Neuronal stem cell (in vitro differentiated cells): ENCODE data around the gene ANKRD13A.

ENCODE experiments used
- DNase-seq: peaks from one replicate; pipeline ENCODE4 v3.0.0-alpha.2; 2013; ENCODE audit warnings: low spot score
- H2AFZ ChIP-seq: one replicate; pipeline ENCODE4 v1.6.1; 2013; ENCODE audit warnings: mild to moderate bottlenecking, low read length, inconsistent platforms
- H2AK5ac ChIP-seq: 2 replicates; pipeline ENCODE4 v1.6.1; 2013; ENCODE audit warnings: low read depth, mild to moderate bottlenecking, inconsistent platforms, low read length, moderate library complexity, mixed read lengths
- H2BK120ac ChIP-seq: 2 replicates; pipeline ENCODE4 v1.6.1; 2013; ENCODE audit warnings: low read depth, mild to moderate bottlenecking, inconsistent platforms, low read length, moderate library complexity, mixed read lengths
- H2BK12ac ChIP-seq: one replicate; pipeline ENCODE4 v1.6.1; 2013; ENCODE audit warnings: low read length, inconsistent platforms
- H2BK15ac ChIP-seq: 2 replicates; pipeline ENCODE4 v1.6.1; 2013; ENCODE audit warnings: mild to moderate bottlenecking, low read length, inconsistent platforms, mixed read lengths
- H2BK5ac ChIP-seq: one replicate; pipeline ENCODE4 v1.6.1; 2013; ENCODE audit warnings: inconsistent platforms, mild to moderate bottlenecking, low read length, moderate library complexity
- H3K14ac ChIP-seq: one replicate; pipeline ENCODE4 v1.6.1; 2013; ENCODE audit warnings: low read length, inconsistent platforms
- H3K18ac ChIP-seq: 2 replicates; pipeline ENCODE4 v1.6.1; 2013; ENCODE audit warnings: low read length, inconsistent platforms
- H3K23ac ChIP-seq: 2 replicates; pipeline ENCODE4 v1.6.1; 2013; ENCODE audit warnings: low read depth, mild to moderate bottlenecking, mixed read lengths, low read length, inconsistent platforms; ENCODE audit not compliant: poor library complexity
- H3K27ac ChIP-seq: replicated peaks from 3 replicates; pipeline ENCODE4 v1.5.1; 2013; ENCODE audit warnings: low read length, inconsistent platforms
- H3K27me3 ChIP-seq, 3 experiments: 2 replicates each; pipeline ENCODE4 v1.6.1; 2013; ENCODE audit warnings: low read length in 3 of 3, mild to moderate bottlenecking in 2 of 3, inconsistent platforms in 1 of 3, low read depth in 1 of 3, mixed read lengths in 1 of 3, moderate library complexity in 1 of 3; ENCODE audit not compliant: control insufficient read depth in 3 of 3, insufficient read depth in 3 of 3
- H3K36me3 ChIP-seq, 2 donors: replicated peaks in 1 of 2; 2 replicates each; pipeline ENCODE4 v1.6.1; 2013; ENCODE audit warnings: low read length in 2 of 2; ENCODE audit not compliant: control insufficient read depth in 2 of 2, insufficient read depth in 2 of 2
- H3K4ac ChIP-seq: 2 replicates; pipeline ENCODE4 v1.6.1; 2013; ENCODE audit warnings: inconsistent platforms, mild to moderate bottlenecking, low read length, moderate library complexity
- H3K4me1 ChIP-seq, 2 donors: 1 replicate in 1 of 2; 2 replicates in 1 of 2; pipeline ENCODE4 v1.6.1; 2013; ENCODE audit warnings: low read length in 2 of 2, low read depth in 1 of 2; ENCODE audit not compliant: control insufficient read depth in 2 of 2, insufficient read depth in 1 of 2
- H3K4me2 ChIP-seq: one replicate; pipeline ENCODE4 v1.6.1; 2013; ENCODE audit warnings: mild to moderate bottlenecking, low read length, inconsistent platforms; ENCODE audit not compliant: insufficient read depth, poor library complexity, severe bottlenecking
- H3K4me3 ChIP-seq, 2 donors: 2 replicates each; pipeline ENCODE4 v1.5.1; 2013; ENCODE audit warnings: low read length in 2 of 2, mild to moderate bottlenecking in 2 of 2, inconsistent platforms in 1 of 2, moderate library complexity in 1 of 2
- H3K79me1 ChIP-seq: one replicate; pipeline ENCODE4 v1.6.1; 2013; ENCODE audit warnings: low read depth, mild to moderate bottlenecking, inconsistent platforms, low read length, moderate library complexity
- H3K9ac ChIP-seq: one replicate; pipeline ENCODE4 v1.6.1; 2013; ENCODE audit warnings: mild to moderate bottlenecking, low read depth, low read length, inconsistent platforms; ENCODE audit not compliant: poor library complexity
- H3K9me3 ChIP-seq, 2 donors: replicated peaks in 1 of 2; 2 replicates each; pipeline versions ENCODE3 to v1.6.1; 2013; ENCODE audit warnings: low read length in 2 of 2, mild to moderate bottlenecking in 2 of 2, inconsistent platforms in 1 of 2, low read depth in 1 of 2, mixed read lengths in 1 of 2, moderate library complexity in 1 of 2; ENCODE audit not compliant: control insufficient read depth in 2 of 2, insufficient read depth in 1 of 2
- H4K8ac ChIP-seq: one replicate; pipeline ENCODE4 v1.6.1; 2013; ENCODE audit warnings: low read depth, mild to moderate bottlenecking, inconsistent platforms, low read length, moderate library complexity
- H4K91ac ChIP-seq: one replicate; pipeline ENCODE4 v1.6.1; 2013; ENCODE audit warnings: low read length, low read depth, mild to moderate bottlenecking, inconsistent platforms; ENCODE audit not compliant: poor library complexity
- WGBS, 2 donors: extraction: QIAGEN DNeasy Blood & Tissue Kit; methylation state at CpG; one replicate each; pipeline ENCODE4 v1.1.7; 2013; ENCODE audit warnings: missing lambda C conversion rate in 2 of 2, mixed read lengths in 1 of 2; ENCODE audit not compliant: insufficient read length in 2 of 2, insufficient replicate concordance in 1 of 2; ENCODE audit errors: extremely low coverage in 2 of 2; 5-methylcytosine and 5-hydroxymethylcytosine counted together

ANKRD13A gene

DNA sequence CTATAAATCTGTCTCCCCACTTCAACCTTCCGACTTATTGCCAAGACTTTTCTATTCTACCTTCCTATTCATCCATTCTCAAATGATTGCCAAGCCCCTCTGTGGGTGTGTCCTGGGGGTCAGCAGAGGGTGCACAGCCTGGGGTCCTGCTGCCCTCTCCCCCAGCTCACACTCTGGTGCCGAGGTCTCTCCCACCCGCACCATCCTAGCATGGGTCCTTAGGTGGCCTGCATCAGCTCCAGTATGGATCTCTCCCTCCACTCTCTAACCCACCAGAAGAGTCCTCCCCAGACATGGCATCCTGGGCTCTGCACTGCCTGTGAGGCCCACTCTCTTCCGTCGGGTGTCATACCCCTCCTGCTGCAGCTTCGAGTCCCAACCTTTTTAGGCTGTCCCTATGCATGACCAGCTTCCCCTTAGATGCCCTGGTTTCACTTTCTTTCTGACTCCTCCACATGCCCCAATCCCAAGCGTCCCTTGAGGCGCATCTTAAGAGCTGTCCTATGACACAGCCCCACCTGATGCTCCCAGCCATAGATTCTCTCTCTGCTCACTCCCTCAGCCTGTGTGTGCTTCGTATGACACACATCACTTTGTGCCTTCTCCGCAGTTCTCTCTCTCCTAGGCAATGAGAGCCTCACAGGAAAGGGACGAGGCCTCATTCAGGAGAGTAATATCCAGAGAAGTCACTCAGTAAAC is 46.9 kb upstream of the ANKRD13A start:
- H3K23ac ChIP-seq = no peak overlapping the region
- no peaks in the 10 kb centered on the region for H3K79me1 ChIP-seq
- H3K27ac ChIP-seq = no peak overlapping the region
- no peak overlapping the region for H2BK15ac ChIP-seq
- peak overlapping the region; percentile 14 for H3K9ac ChIP-seq
- peak overlapping the region; percentile 72 for H4K8ac ChIP-seq
- H3K36me3 ChIP-seq = peaks cover 14 to 69% of the 10 kb centered on the region in 2 donors
- no peak overlapping the region for H3K4me3 ChIP-seq
- H3K4me2 ChIP-seq = no peak overlapping the region
- H2AFZ ChIP-seq = no peak overlapping the region
- DNase-seq = no peak
- no peaks in the 10 kb centered on the region for H3K9me3 ChIP-seq
- H3K14ac ChIP-seq = peak overlapping the region; percentile 10
- no peak overlapping the region for H3K4ac ChIP-seq
- H2AK5ac ChIP-seq = no peak overlapping the region
- H2BK120ac ChIP-seq = no peak overlapping the region
- no peaks in the 10 kb centered on the region for H3K27me3 ChIP-seq
- H3K4me1 ChIP-seq = peaks cover 12 to 38% of the 10 kb centered on the region in 2 donors
- no peak overlapping the region for H4K91ac ChIP-seq
- peak overlapping the region; percentile 9 for H3K18ac ChIP-seq
- no peak overlapping the region for H2BK5ac ChIP-seq
- no CpG with 5 or more reads among the region's 11 CpGs for WGBS, 2 donors
- no peak overlapping the region for H2BK12ac ChIP-seq

DNA sequence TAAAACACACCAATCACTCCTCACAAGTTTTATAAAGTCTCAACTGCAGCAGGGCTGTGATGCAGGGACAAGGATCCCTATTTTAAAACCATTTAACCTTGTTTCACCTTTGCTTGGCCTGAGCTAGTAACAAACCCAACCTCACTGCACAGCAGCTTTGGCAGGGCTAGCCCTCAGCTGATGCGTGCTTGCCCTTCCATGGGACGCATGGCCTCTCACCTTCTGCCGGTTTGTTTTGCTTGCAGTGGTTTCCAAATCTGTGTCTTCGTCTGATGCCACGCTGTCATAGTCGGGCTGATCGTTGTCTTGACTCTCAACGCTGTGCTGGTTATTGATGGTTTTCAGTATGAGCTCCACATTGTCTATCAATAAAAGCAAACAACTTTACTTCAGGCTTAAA is 46.4 kb upstream of the ANKRD13A start:
- Histone ChIP-seq H2AK5ac (no peak overlapping the region), H3K79me1 (no peaks in the 10 kb centered on the region), H2BK120ac (no peak overlapping the region), H3K27me3 (no peaks in the 10 kb centered on the region), H3K18ac (no peak overlapping the region), H3K4me1 (peaks cover 10 to 32% of the 10 kb centered on the region in 2 donors), H3K27ac (no peak overlapping the region), H3K4me2 (no peak overlapping the region), H2BK12ac (no peak overlapping the region), H3K14ac (no peak overlapping the region), H3K4ac (no peak overlapping the region), H2BK5ac (no peak overlapping the region), H3K9me3 (no peaks in the 10 kb centered on the region), H4K91ac (no peak overlapping the region), H3K23ac (no peak overlapping the region), H2BK15ac (no peak overlapping the region), H3K4me3 (no peak overlapping the region), H2AFZ (no peak overlapping the region), H4K8ac (no peak overlapping the region), H3K36me3 (peaks cover 14 to 63% of the 10 kb centered on the region in 2 donors), H3K9ac (no peak overlapping the region)
- WGBS, 2 donors = no CpG with 5 or more reads among the region's 8 CpGs
- DNase-seq = no peak

DNA sequence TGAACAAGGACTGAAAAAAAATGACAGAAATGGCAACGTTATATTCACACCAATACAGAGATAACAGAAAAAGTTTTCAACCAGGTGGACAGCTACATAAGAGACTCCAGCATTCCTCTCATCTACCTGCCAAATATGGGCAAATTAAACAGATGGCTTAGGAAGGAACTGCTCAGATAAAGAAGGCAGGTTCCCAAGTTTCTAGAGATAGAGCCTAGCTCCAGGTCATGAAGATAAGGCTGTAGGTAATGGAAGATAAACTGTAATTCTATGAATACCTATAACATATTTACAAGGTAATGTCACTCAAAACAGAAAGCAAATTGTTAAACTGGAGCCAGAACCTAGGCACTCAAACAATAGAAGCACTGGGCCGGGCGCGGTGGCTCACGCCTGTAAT is 45.6 kb upstream of the ANKRD13A start:
- H3K36me3 ChIP-seq = peaks cover 14 to 62% of the 10 kb centered on the region in 2 donors
- no peak overlapping the region for H3K23ac ChIP-seq
- H3K9me3 ChIP-seq = no peaks in the 10 kb centered on the region
- H3K4me1 ChIP-seq = peaks cover 7 to 24% of the 10 kb centered on the region in 2 donors
- WGBS, 2 donors = no CpG with 5 or more reads among the region's 5 CpGs
- no peak overlapping the region for H3K9ac ChIP-seq
- no peak overlapping the region for H2BK12ac ChIP-seq
- no peak overlapping the region for H2AFZ ChIP-seq
- H2BK15ac ChIP-seq = no peak overlapping the region
- no peak overlapping the region for H3K18ac ChIP-seq
- H3K4ac ChIP-seq = no peak overlapping the region
- no peak for DNase-seq
- no peaks in the 10 kb centered on the region for H3K27me3 ChIP-seq
- H4K91ac ChIP-seq = no peak overlapping the region
- no peak overlapping the region for H3K4me2 ChIP-seq
- no peak overlapping the region for H2BK5ac ChIP-seq
- no peak overlapping the region for H3K14ac ChIP-seq
- no peak overlapping the region for H2AK5ac ChIP-seq
- no peak overlapping the region for H3K27ac ChIP-seq
- H3K79me1 ChIP-seq = no peaks in the 10 kb centered on the region
- no peak overlapping the region for H4K8ac ChIP-seq
- no peak overlapping the region for H3K4me3 ChIP-seq
- H2BK120ac ChIP-seq = no peak overlapping the region

DNA sequence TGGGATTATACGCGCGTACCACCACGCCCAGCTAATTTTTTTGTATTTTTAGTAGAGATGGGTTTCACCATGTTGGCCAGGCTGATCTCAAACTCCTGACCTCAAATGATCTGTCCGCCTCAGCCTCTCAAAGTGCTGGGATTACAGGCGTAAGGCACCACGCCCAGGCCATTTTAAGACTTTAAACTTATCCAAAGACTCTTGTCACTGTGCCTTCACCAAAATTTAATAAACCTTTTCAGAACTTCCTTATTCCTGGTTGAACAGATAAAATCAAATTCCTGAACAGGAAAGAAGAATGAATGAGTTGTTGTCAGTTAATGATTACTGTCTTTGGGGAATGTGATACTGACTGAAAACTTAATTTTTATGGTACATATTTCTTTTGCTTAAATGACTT is 40.9 kb upstream of the ANKRD13A start:
- no peak overlapping the region for H3K27ac ChIP-seq
- H3K18ac ChIP-seq = no peak overlapping the region
- no peak overlapping the region for H4K91ac ChIP-seq
- no peak overlapping the region for H2AFZ ChIP-seq
- H3K14ac ChIP-seq = no peak overlapping the region
- H4K8ac ChIP-seq = no peak overlapping the region
- H3K9me3 ChIP-seq = peaks cover 0 to 2% of the 10 kb centered on the region in 2 donors
- H3K4ac ChIP-seq = no peak overlapping the region
- no peak overlapping the region for H2AK5ac ChIP-seq
- H2BK15ac ChIP-seq = no peak overlapping the region
- no peaks in the 10 kb centered on the region for H3K79me1 ChIP-seq
- no peak overlapping the region for H2BK120ac ChIP-seq
- H3K9ac ChIP-seq = no peak overlapping the region
- H2BK5ac ChIP-seq = no peak overlapping the region
- no peak overlapping the region for H3K4me2 ChIP-seq
- no peak for DNase-seq
- no CpG with 5 or more reads among the region's 7 CpGs for WGBS, 2 donors
- H2BK12ac ChIP-seq = no peak overlapping the region
- H3K23ac ChIP-seq = no peak overlapping the region
- no peaks in the 10 kb centered on the region for H3K4me1 ChIP-seq
- H3K27me3 ChIP-seq = no peaks in the 10 kb centered on the region
- H3K36me3 ChIP-seq = peaks cover 9 to 72% of the 10 kb centered on the region in 2 donors
- no peak overlapping the region for H3K4me3 ChIP-seq
